Osteoblast (primary cell): ENCODE results near the gene SLC2A1. TPM values are rescaled to one million over a fixed set of nuclear protein-coding genes. Genes with fewer than 3 reads are reported as not detected.

Experiments
- DNase-seq: peaks from one replicate; pipeline ENCODE4 v3.0.0; 2011; ENCODE audit warnings: low spot score, mixed read lengths; ENCODE audit not compliant: insufficient read length; ENCODE audit errors: missing footprints
- H2AFZ ChIP-seq: 2 replicates; pipeline ENCODE4 v1.6.0; 2011; ENCODE audit warnings: mild to moderate bottlenecking, low read length
- H3K27ac ChIP-seq: 2 replicates; pipeline ENCODE4 v1.5.1; 2011; ENCODE audit warnings: mild to moderate bottlenecking, low read depth, low read length, moderate library complexity
- H3K27me3 ChIP-seq: 2 replicates; pipeline ENCODE4 v1.6.0; 2012; ENCODE audit warnings: mild to moderate bottlenecking, control low read depth, inconsistent platforms, low read length, moderate library complexity; ENCODE audit not compliant: insufficient read depth
- H3K36me3 ChIP-seq: 2 replicates; pipeline ENCODE4 v1.5.1; 2011; ENCODE audit warnings: mild to moderate bottlenecking, low read length, control low read depth, moderate library complexity; ENCODE audit not compliant: insufficient read depth
- H3K4me1 ChIP-seq: 2 replicates; pipeline ENCODE4 v1.5.1; 2011; ENCODE audit warnings: mild to moderate bottlenecking, low read length, control low read depth, moderate library complexity; ENCODE audit not compliant: insufficient read depth
- H3K4me2 ChIP-seq: 2 replicates; pipeline ENCODE4 v1.6.0; 2011; ENCODE audit warnings: mild to moderate bottlenecking, low read length; ENCODE audit not compliant: insufficient read depth
- H3K4me3 ChIP-seq: fragments of 200-600 bp; sonication (generic); 3 replicates; pipeline ENCODE4 v1.5.1; 2012; ENCODE audit warnings: mild to moderate bottlenecking, low read length, inconsistent platforms; ENCODE audit not compliant: insufficient read depth
- H3K79me2 ChIP-seq: 2 replicates; pipeline ENCODE4 v1.6.0; 2012; ENCODE audit warnings: mild to moderate bottlenecking, low read length, control low read depth, inconsistent platforms; ENCODE audit not compliant: insufficient read depth
- H3K9me3 ChIP-seq: 2 replicates; pipeline ENCODE4 v1.5.1; 2011; ENCODE audit warnings: low read depth, low read length, control low read depth
- H4K20me1 ChIP-seq: 2 replicates; pipeline ENCODE4 v1.6.0; 2012; ENCODE audit warnings: mild to moderate bottlenecking, low read length, control low read depth; ENCODE audit not compliant: insufficient read depth
- CTCF ChIP-seq: IDR thresholded peaks from 2 replicates; pipeline ENCODE4 v1.5.1; 2011; ENCODE audit warnings: mild to moderate bottlenecking, low read depth, low read length, moderate library complexity; ENCODE audit errors: extremely low read depth
- total RNA-seq: library from RNA; depleted of rRNA; stranded (reverse); fragments of >200 nt; gene quantifications from 2 replicates; pipeline ENCODE4 v1.2.3, GENCODE V29; 2012

The SLC2A1 gene
- total RNA-seq, 1 donor, result 43.4 TPM

GRCh38 chr1:42946120-42946898, 12.4 kb downstream of the SLC2A1 start:
- H4K20me1 ChIP-seq, result no peaks in the 10 kb centered on the region
- no peak overlapping the region for H3K4me2 ChIP-seq
- H3K9me3 ChIP-seq, result no peaks in the 10 kb centered on the region
- DNase-seq, result no peak
- H3K36me3 ChIP-seq, result no peaks in the 10 kb centered on the region
- H3K27me3 ChIP-seq, result no peaks in the 10 kb centered on the region
- no peak overlapping the region for H3K4me3 ChIP-seq
- no peak overlapping the region for H2AFZ ChIP-seq
- TF ChIP-seq CTCF, result no peak
- peaks cover 62% of the 10 kb centered on the region for H3K4me1 ChIP-seq
- no peak overlapping the region for H3K27ac ChIP-seq
- H3K79me2 ChIP-seq, result peaks cover 50% of the 10 kb centered on the region

GRCh38 chr1:42945164-42945563, 13.5 kb downstream of the SLC2A1 start:
- H3K4me3 ChIP-seq, result no peak overlapping the region

GRCh38 chr1:42944246-42944928, 14.3 kb downstream of the SLC2A1 start:
- no peak overlapping the region for H3K4me2 ChIP-seq
- peak overlapping the region; percentile 26 for H3K27ac ChIP-seq
- no peak for TF ChIP-seq CTCF
- no peaks in the 10 kb centered on the region for H3K9me3 ChIP-seq
- no peaks in the 10 kb centered on the region for H3K27me3 ChIP-seq
- H4K20me1 ChIP-seq, result no peaks in the 10 kb centered on the region
- peaks cover 46% of the 10 kb centered on the region for H3K79me2 ChIP-seq
- H3K4me1 ChIP-seq, result peaks cover 65% of the 10 kb centered on the region
- H2AFZ ChIP-seq, result peak overlapping the region; percentile 31
- H3K36me3 ChIP-seq, result peaks cover under 1% of the 10 kb centered on the region
- H3K4me3 ChIP-seq, result no peak overlapping the region
- DNase-seq, result peak; percentile 49

More at GRCh38 chr1:42945164-42945563, 13.5 kb downstream of the SLC2A1 start:
- DNase-seq, result no peak
- Histone ChIP-seq H3K79me2 (peaks cover 47% of the 10 kb centered on the region), H3K4me1 (peaks cover 70% of the 10 kb centered on the region), H3K4me2 (peak overlapping the region; percentile 48), H3K27me3 (no peaks in the 10 kb centered on the region), H3K9me3 (no peaks in the 10 kb centered on the region), H3K27ac (no peak overlapping the region), H3K36me3 (no peaks in the 10 kb centered on the region), H4K20me1 (no peaks in the 10 kb centered on the region), H2AFZ (no peak overlapping the region)
- no peak for TF ChIP-seq CTCF

- peaks cover 59% of the 10 kb centered on the region for H3K4me1 ChIP-seq
- H3K4me2 ChIP-seq, result no peak overlapping the region
- H3K79me2 ChIP-seq, result peaks cover 47% of the 10 kb centered on the region
Observed at GRCh38 chr1:42943728-42944127, 14.9 kb downstream of the SLC2A1 start.

More at GRCh38 chr1:42943728-42944127, 14.9 kb downstream of the SLC2A1 start:
- no peaks in the 10 kb centered on the region for H4K20me1 ChIP-seq
- TF ChIP-seq CTCF, result no peak
- H3K36me3 ChIP-seq, result peaks cover 7% of the 10 kb centered on the region
- H2AFZ ChIP-seq, result no peak overlapping the region
- no peak overlapping the region for H3K4me3 ChIP-seq
- H3K27ac ChIP-seq, result peak overlapping the region; percentile 26
- no peaks in the 10 kb centered on the region for H3K9me3 ChIP-seq
- no peaks in the 10 kb centered on the region for H3K27me3 ChIP-seq
- DNase-seq, result no peak
